Stimulated activated CD4-positive, alpha-beta T cell treated with anti-CD3 and anti-CD28 coated beads, Interleukin-1b, Interleukin-23, amount 100 ng/mL, for 1 hour (primary cell): ENCODE results near the gene TMPRSS11A.

Source experiments
- DNase-seq, 2 donors: peaks; one replicate each; pipeline ENCODE4 v3.0.0-alpha.2; 2020; ENCODE audit warnings: low read depth in 2 of 2

The TMPRSS11A gene

GRCh38 chr4:67912080-67912479 lies 51.2 kb downstream of the TMPRSS11A start:
- no peak for DNase-seq

- no peak for DNase-seq
Measured at GRCh38 chr4:67911638-67912037, 51.7 kb downstream of the TMPRSS11A start.

- DNase-seq = no peak
Measured at GRCh38 chr4:67911141-67911540, 52.2 kb downstream of the TMPRSS11A start.

GRCh38 chr4:67910585-67910905 lies 52.7 kb downstream of the TMPRSS11A start:
- no peak for DNase-seq

- no peak for DNase-seq
Measured at GRCh38 chr4:67909905-67910584, 53.2 kb downstream of the TMPRSS11A start.

- DNase-seq = no peak
Measured at GRCh38 chr4:67907650-67908049, 55.6 kb downstream of the TMPRSS11A start.

GRCh38 chr4:67899096-67899495 lies 64.2 kb downstream of the TMPRSS11A start:
- no peak for DNase-seq

- DNase-seq = no peak
Measured at GRCh38 chr4:67897686-67898085, 65.6 kb downstream of the TMPRSS11A start.

GRCh38 chr4:67896421-67897065 lies 66.8 kb downstream of the TMPRSS11A start:
- no peak for DNase-seq

GRCh38 chr4:67894659-67895058 lies 68.6 kb downstream of the TMPRSS11A start:
- no peak for DNase-seq

GRCh38 chr4:67892905-67893304 lies 70.4 kb downstream of the TMPRSS11A start:
- no peak for DNase-seq

- DNase-seq = no peak
Measured at GRCh38 chr4:67892253-67892652, 71.0 kb downstream of the TMPRSS11A start.

- DNase-seq = no peak
Measured at GRCh38 chr4:67891645-67892044, 71.6 kb downstream of the TMPRSS11A start.

GRCh38 chr4:67886281-67886680 lies 77.0 kb downstream of the TMPRSS11A start:
- no peak for DNase-seq

- DNase-seq = no peak
Measured at GRCh38 chr4:67885762-67886161, 77.5 kb downstream of the TMPRSS11A start.

GRCh38 chr4:67884701-67885100 lies 78.6 kb downstream of the TMPRSS11A start:
- no peak for DNase-seq

GRCh38 chr4:67883902-67884301 lies 79.4 kb downstream of the TMPRSS11A start, which contains the start of gene TMPRSS11D:
Gene TMPRSS11D, minus strand, starts transcription at chr4:67884002. Its CDS starts 69 bp downstream, at chr4:67883933.
- no peak for DNase-seq

GRCh38 chr4:67883458-67883857 lies 79.8 kb downstream of the TMPRSS11A start:
- no peak for DNase-seq

- DNase-seq = no peak
Measured at GRCh38 chr4:67880866-67881610, 82.3 kb downstream of the TMPRSS11A start.

- no peak for DNase-seq
Measured at GRCh38 chr4:67879486-67879885, 83.8 kb downstream of the TMPRSS11A start.

GRCh38 chr4:67877086-67877485 lies 86.2 kb downstream of the TMPRSS11A start:
- no peak for DNase-seq

GRCh38 chr4:67874986-67875385 lies 88.3 kb downstream of the TMPRSS11A start:
- DNase-seq = no peak

GRCh38 chr4:67873116-67873515 lies 90.2 kb downstream of the TMPRSS11A start:
- no peak for DNase-seq
